Stimulated activated CD8-positive, alpha-beta memory T cell treated with anti-CD3 and anti-CD28 coated beads, Interleukin-4, amount 100 ng/mL, for 24 hours (primary cell): ENCODE data around the gene CPSF3.
"Not testable (repeated sequence)": the region's sequence is repeated elsewhere in the genome, so short reads cannot be mapped to it uniquely, and the experiment has no call there.

Experiments
- DNase-seq: peaks from one replicate; pipeline ENCODE4 v3.0.0-alpha.2; 2020; ENCODE audit warnings: low read depth

The CPSF3 gene

DNA sequence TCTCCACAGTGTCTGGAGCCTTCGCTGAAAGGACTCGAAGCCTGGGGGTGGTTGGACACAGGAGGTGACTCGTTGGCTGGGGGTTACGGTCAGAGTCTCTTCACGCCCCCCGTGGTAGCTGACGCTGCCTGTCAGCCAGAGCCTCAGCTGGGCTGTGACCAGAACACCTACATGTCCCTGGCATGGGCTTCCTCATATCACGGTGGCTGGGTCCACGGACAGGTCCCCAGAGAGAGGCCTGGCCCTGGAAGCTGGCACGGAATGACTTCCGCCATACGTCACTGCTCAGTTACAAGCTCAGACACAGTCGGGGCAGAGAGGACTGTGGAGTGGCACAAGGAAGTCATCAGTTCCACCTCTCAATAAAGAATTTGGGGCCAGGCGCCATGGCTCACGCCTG is 28.6 kb upstream of the CPSF3 start:
- no peak for DNase-seq

DNA sequence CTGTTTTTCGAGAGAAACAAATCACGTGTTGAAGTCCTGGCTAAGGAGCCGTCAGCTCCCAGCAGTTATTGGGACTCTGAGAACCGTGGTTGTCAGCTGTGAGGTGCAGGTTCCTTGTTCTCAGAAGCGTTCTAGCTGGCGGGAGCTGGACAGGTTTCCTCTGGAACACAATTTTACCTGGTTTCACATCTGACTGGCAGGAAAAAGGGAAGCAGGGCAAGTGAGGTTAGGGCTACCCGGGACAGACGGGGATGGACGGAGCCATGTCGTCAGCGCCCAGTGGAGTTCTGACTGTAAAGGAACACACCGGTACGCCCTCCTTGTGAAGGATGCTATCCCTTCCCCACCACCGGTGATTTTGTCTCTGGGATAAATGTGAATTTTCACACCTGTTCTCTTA is 26.3 kb upstream of the CPSF3 start:
- no peak for DNase-seq

GRCh38 chr2:9398251-9398650 is 25.2 kb upstream of the CPSF3 start:
- DNase-seq, result not testable (repeated sequence)

GRCh38 chr2:9398881-9399780 is 24.3 kb upstream of the CPSF3 start:
- DNase-seq, result no peak

- no peak for DNase-seq
Measured at GRCh38 chr2:9400268-9401058, 23.0 kb upstream of the CPSF3 start.

DNA sequence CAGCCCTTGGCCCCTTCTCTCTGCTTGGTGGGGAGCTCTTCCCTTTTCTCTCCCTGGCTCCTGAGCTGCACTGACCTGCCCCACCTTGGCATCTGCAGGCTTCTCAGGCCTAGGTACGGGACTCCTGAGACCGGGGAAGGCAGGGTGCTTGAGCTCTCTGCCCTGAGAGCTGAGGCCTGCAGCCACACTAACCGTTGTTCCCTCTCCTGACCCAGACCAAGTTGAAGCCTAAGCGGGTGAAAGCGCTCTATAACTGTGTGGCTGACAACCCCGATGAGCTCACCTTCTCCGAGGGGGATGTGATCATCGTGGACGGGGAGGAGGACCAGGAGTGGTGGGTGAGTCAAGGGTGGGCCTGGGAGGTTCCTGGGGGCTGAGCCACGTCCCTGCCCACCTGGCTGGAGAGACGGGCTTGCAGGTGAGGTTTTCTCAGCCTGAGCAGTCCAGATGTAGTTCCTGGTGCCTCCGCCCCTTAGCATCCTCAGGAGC is 22.4 kb upstream of the CPSF3 start:
- no peak for DNase-seq

DNA sequence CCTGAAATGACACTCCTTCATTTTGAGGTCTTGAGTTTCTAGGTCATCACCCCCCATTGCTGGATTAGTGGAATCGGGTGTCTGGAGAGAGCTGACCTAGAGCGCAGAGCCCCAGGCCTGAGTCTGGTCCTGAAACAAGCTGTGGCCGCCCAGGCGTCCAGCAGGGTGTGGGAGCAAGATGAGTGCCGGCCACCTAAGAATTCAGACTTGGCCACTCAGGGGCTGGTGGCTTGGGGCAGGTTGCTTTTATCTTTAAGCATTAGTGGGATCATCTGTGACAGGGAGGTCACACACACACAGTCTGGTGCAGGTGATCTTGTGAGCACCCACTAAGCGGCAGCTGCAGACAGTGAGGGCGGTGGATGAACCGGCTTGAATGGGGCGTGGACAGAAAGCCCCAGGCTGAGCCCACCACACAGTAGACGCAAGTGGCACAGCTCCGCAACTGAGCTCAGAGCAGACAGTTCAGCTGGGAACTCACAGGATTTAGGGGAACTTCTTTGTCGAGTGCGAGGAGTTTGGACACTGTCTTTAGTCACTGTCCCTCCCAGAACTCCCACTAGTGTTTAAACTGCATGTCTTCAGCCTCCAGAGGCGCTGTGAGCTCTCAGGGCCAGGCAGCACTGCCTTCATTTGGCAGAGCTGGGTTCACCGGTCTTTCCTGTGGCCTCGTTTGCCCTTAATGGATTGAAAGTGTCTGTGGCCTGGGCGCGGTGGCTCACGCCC is 21.6 kb upstream of the CPSF3 start:
- no peak for DNase-seq

GRCh38 chr2:9403924-9404323 is 19.5 kb upstream of the CPSF3 start:
- DNase-seq, result no peak

DNA sequence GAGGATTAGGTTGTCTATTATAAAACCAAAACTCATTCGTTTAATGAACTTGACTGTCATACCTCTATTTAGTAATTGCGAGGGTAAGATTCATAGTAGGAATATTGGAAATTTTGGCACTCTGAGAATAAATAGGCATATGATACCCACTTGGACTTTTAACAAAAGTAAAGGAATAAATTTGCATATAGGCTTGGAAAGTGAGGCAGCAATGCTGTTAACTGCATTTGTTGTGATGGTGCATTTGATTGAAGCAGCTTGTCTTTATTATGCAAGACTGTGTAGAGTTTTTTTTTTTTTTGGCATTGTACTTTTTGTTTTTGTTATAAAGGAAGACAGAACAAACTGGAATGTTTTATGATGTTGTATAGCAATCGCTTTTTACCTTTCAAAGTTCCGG is 19.0 kb upstream of the CPSF3 start:
- no peak for DNase-seq

- no peak for DNase-seq
Measured at GRCh38 chr2:9405636-9406035, 17.8 kb upstream of the CPSF3 start.

DNA sequence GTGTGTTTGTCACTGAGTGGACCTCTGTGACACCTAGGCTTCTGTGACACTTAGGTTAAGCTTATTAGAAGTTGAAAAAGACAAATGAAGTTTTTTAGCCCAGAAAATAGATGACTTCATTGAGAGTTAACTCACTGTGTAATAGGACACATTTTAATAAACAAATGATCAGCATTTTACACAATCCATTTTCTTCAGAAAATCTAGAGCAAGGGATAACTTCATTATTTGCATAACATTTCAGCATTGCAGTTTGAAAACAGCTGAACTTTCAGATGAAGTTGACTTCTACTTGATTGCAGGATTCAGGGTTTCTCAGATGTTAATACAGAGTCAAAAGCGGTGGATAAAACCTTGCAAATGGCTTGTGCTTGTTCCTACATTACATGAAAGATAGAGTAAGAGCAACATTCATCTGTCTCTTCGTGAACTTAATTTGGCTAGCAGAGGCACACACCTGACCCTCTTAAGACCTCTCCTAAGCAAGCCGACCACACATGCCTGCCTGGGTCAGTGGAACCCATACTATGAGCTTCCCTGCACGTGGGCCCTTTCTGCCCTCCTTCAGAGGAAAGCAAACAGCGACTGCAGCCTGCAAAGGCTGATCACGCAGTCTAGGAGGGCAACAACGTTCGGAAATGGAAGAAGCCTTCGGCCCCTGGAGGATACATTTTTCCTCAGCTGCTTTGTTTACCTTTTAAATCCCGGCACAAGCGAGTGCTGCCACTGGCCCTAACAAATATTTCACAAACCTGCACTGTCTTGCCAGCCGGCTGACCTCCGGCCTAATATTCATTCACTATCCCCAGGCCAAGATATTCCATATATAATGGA is 16.7 kb upstream of the CPSF3 start:
- DNase-seq, result no peak

DNA sequence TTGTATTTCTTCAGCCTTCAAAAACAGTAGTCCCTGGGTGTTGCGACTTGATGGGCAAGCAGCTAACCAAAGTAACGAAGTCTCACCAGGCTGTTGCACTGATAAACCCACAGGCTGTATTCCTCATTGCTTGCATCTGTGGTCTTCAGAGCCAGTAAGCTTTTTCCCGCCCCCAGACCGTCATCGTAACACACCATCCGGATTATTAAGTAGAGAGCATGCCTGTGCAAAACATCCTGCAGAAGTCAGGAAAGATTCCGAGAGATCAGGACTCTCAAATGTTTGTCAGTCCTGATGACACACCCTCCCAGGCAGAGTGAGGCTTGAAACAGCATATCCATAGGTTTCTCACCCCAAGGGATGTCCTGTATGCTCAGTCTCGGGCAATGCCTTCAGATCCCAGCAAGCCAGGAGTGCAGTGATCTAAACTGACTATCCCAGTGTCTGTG is 16.1 kb upstream of the CPSF3 start:
- DNase-seq, result no peak

DNA sequence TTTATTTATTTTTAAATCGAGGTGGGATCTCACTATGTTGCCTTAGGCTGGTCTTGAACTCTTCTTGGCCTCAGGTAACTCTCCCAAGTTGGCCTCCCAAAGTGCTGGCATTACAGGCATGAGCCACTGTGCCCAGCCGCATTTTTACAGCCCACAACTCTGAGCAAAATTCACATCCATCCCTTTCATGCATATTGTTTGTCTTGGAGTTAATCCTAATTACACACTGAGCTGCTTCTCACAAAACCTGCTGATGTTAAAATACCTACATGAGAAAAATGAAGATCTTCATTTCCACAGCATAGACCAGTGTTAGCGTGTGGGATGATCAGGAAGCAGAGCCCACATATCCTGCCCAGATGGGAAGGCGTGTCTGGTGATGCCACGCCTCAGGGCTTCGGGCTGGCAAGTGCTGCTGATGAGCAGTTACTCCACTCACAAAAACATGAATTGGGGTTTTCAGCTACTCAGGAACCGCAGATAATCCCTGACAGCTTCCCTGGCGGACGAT is 14.8 kb upstream of the CPSF3 start:
- DNase-seq, result no peak

DNA sequence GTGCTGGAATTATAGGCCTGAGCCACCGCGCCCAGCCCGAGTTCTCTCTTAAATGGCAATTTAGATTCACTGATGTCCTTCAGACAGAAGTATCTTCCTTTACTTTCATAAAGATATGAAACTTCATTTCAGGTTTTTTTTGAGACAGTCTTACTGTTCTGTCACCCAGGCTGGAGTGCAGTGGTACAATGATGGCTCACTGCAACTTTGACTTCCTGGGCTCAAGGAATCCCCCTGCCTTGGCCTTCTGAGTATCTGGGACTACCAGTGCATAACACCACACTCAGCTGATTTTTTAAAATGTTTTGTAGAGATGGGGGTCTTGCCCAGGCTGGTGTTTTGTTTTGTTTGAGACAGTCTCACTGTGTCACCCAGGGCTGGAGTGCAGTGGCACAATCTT is 13.3 kb upstream of the CPSF3 start:
- no peak for DNase-seq

GRCh38 chr2:9412781-9413180 is 10.7 kb upstream of the CPSF3 start:
- no peak for DNase-seq

DNA sequence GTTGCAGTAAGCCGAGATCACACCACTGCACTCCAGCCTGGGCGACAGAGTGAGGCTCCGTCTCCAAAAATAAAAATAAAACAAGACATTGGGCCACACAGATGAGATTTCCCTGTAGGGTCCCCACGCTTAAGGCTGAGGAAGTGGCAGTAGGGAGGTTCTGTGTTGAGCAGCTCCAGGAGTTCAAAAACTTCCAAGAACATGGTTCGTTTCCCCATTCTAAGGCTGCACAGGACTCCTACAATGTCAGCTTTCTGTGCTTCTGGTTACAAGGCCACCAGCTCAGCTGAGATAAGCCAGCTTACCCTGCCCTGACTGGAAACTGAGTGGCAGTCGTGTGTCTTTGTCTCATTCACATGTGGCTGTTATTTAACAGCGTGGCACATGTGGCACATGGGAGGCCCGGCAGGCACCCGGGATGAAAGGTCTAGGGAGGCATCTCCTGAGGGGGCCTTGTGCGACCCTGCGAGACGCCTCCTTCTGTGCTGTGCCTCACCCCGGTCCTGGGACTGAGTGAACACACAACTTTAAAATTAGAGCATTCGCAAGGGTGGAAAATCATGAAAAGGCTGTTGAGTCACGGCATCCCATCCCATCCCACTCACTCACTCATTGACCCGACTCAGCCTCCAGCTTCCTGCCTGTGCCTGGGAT is 7.8 kb upstream of the CPSF3 start:
- DNase-seq, result no peak

GRCh38 chr2:9416267-9416961 is 7.0 kb upstream of the CPSF3 start:
- DNase-seq, result no peak

DNA sequence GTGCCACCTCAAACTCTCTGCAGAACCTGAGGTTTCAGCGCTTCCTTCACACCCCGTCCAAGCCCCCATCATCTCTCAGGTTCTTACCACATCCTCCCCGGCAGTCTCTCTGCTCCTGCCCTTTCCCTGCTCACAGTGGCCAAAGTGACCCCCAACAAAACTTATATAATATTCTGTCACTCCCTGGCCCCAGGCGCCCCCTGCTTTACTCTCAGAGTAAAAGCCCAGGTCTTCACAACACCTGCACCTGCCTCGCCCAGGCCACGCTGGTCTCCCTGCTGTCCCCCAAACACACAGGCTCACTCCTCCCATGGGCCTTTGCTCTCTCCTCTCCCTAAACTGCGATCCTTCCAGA is 6.5 kb upstream of the CPSF3 start:
- no peak for DNase-seq

DNA sequence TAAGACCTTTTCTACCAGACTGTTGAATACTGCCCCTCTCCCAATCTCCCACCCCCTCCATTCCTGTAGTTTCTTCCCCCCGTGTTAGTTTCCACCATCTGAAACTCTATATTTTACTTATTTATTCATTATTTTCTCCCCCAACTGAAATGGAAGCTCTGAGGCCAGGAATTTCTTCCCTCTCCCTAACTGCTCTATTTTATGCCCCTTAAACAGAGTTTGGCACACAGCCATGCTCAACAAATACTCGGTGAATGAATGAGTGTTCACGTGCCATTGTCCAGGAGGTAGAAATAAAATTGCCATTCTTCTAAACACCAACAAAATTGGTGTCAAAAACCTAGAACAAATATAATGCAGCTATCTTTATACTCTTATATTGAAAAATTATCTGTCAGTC is 5.7 kb upstream of the CPSF3 start:
- DNase-seq, result no peak

DNA sequence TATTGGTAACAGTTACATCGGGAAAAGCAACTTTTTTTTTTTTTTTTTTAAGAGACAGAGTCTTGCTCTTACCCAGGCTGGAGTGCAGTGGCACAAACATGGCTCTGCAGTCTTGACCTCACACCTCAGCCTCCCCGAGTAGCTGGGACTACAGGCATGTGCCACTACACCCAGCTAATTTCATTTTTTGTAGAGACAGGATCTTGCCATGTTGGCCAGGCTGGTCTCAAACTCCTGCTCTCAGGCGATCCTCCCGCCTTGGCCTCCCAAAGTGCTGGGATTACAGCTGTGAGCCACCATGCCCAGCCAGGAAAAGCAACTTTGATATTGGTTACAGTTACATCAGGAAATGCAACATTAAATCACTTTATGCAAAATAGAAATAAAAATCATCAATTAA is 4.7 kb upstream of the CPSF3 start:
- DNase-seq, result no peak
